CD14-positive monocyte (primary cell): ENCODE results near the gene SYNE4. TPM values are rescaled to one million over a fixed set of nuclear protein-coding genes. Genes with fewer than 3 reads are reported as not detected.

Experiments used
- DNase-seq, 3 donors: peaks; one replicate each; pipeline ENCODE4 v3.0.0-alpha.2; 2011 to 2022
- H2AFZ ChIP-seq: 2 replicates; pipeline ENCODE4 v1.6.0; 2012; ENCODE audit warnings: mild to moderate bottlenecking, low read depth, low read length, inconsistent platforms; ENCODE audit not compliant: insufficient read depth, poor library complexity, severe bottlenecking
- H3K27ac ChIP-seq, 2 donors: 1 replicate in 1 of 2; 2 replicates in 1 of 2; pipeline ENCODE4 v1.5.1; 2012 to 2013; ENCODE audit warnings: low read length in 2 of 2, control low read depth in 1 of 2, inconsistent platforms in 1 of 2, low read depth in 1 of 2, mild to moderate bottlenecking in 1 of 2
- H3K27me3 ChIP-seq, 2 donors: one replicate each; pipeline versions ENCODE4 v1.6.0 to v1.6.1; 2011 to 2013; ENCODE audit warnings: low read length in 2 of 2; ENCODE audit not compliant: control insufficient read depth in 2 of 2, insufficient read depth in 2 of 2
- H3K36me3 ChIP-seq, 2 donors: replicated peaks in 1 of 2; 1 replicate in 1 of 2; 2 replicates in 1 of 2; pipeline versions ENCODE4 v1.5.1 to v1.6.1; 2012 to 2013; ENCODE audit warnings: low read length in 2 of 2, control low read depth in 1 of 2, inconsistent platforms in 1 of 2, mild to moderate bottlenecking in 1 of 2; ENCODE audit not compliant: insufficient read depth in 2 of 2, control insufficient read depth in 1 of 2
- H3K4me1 ChIP-seq, 2 donors: 1 replicate in 1 of 2; 2 replicates in 1 of 2; pipeline versions ENCODE4 v1.5.1 to v1.6.1; 2012 to 2013; ENCODE audit warnings: low read length in 2 of 2, control low read depth in 1 of 2, inconsistent platforms in 1 of 2, mild to moderate bottlenecking in 1 of 2, moderate library complexity in 1 of 2; ENCODE audit not compliant: insufficient read depth in 2 of 2, control insufficient read depth in 1 of 2
- H3K4me2 ChIP-seq: replicated peaks from 2 replicates; pipeline ENCODE3; 2012; ENCODE audit warnings: low read length, moderate library complexity, mild to moderate bottlenecking; ENCODE audit not compliant: poor library complexity, severe bottlenecking; ENCODE audit errors: extremely low read depth
- H3K4me3 ChIP-seq, 3 experiments: fragments of 200-600 bp in 1 of 3; sonication (generic) in 1 of 3; replicated peaks in 1 of 3; 1 replicate in 2 of 3; 2 replicates in 1 of 3; pipeline ENCODE4 v1.5.1; 2011 to 2013; ENCODE audit warnings: low read length in 3 of 3, mild to moderate bottlenecking in 3 of 3, control low read depth in 2 of 3, low read depth in 2 of 3, inconsistent platforms in 1 of 3, moderate library complexity in 1 of 3
- H3K79me2 ChIP-seq: 2 replicates; pipeline ENCODE4 v1.6.0; 2012; ENCODE audit warnings: mild to moderate bottlenecking, control low read depth, inconsistent platforms, low read length, moderate library complexity; ENCODE audit not compliant: insufficient read depth
- H3K9ac ChIP-seq: 2 replicates; pipeline ENCODE4 v1.6.0; 2017; ENCODE audit warnings: low read length, mild to moderate bottlenecking; ENCODE audit not compliant: insufficient read depth, poor library complexity, severe bottlenecking
- H3K9me3 ChIP-seq, 2 donors: replicated peaks in 1 of 2; 1 replicate in 1 of 2; 2 replicates in 1 of 2; pipeline versions ENCODE4 v1.5.1 to v1.6.1; 2012 to 2013; ENCODE audit warnings: low read length in 2 of 2, control low read depth in 1 of 2; ENCODE audit not compliant: control insufficient read depth in 1 of 2, insufficient read depth in 1 of 2
- H4K20me1 ChIP-seq: 2 replicates; pipeline ENCODE4 v1.6.0; 2012; ENCODE audit warnings: mild to moderate bottlenecking, low read length, control low read depth, moderate library complexity; ENCODE audit not compliant: insufficient read depth
- H3K27ac Mint-ChIP-seq, 7 donors: one replicate each; pipeline ENCODE4 v1.8.0; 2020; ENCODE audit warnings: mild to moderate bottlenecking in 7 of 7, mixed read lengths in 7 of 7, moderate library complexity in 6 of 7, inconsistent platforms in 2 of 7
- H3K27me3 Mint-ChIP-seq, 3 donors: one replicate each; pipeline ENCODE4 v1.8.0; 2021 to 2022; ENCODE audit warnings: low read depth in 3 of 3, mild to moderate bottlenecking in 3 of 3, mixed read lengths in 3 of 3, moderate library complexity in 3 of 3, inconsistent platforms in 1 of 3
- H3K36me3 Mint-ChIP-seq, 2 donors: one replicate each; pipeline ENCODE4 v1.8.0; 2020; ENCODE audit warnings: mixed read lengths in 2 of 2, inconsistent platforms in 1 of 2, mild to moderate bottlenecking in 1 of 2
- H3K4me1 Mint-ChIP-seq: one replicate; pipeline ENCODE4 v1.8.0; 2020; ENCODE audit warnings: mild to moderate bottlenecking, mixed read lengths
- H3K4me3 Mint-ChIP-seq, 2 donors: one replicate each; pipeline ENCODE4 v1.8.0; 2020; ENCODE audit warnings: mild to moderate bottlenecking in 2 of 2, mixed read lengths in 2 of 2, moderate library complexity in 1 of 2
- H3K9me3 Mint-ChIP-seq, 7 donors: one replicate each; pipeline ENCODE4 v1.8.0; 2020 to 2022; ENCODE audit warnings: mixed read lengths in 7 of 7, mild to moderate bottlenecking in 6 of 7, moderate library complexity in 6 of 7, inconsistent platforms in 2 of 7
- WGBS: methylation state at CpG from one replicate; pipeline ENCODE4 v1.1.5; 2013; ENCODE audit warnings: missing lambda C conversion rate; ENCODE audit not compliant: insufficient coverage; 5-methylcytosine and 5-hydroxymethylcytosine counted together
- intact Hi-C, 2 donors: fragments of 100-400 bp; cut with micrococcal nuclease; formaldehyde crosslinking; loops; one replicate each; pipeline versions ENCODE4 v1.15.0 to v1.15.1; 2023
- polyA plus RNA-seq, 3 donors: library from polyadenylated mRNA; depleted of rRNA in 1 of 3; unstranded in 2 of 3; stranded (reverse) in 1 of 3; fragments of 300-500 nt in 2 of 3; fragments of >200 nt in 1 of 3; fragmentation: Illumina TruSeq in 2 of 3; gene quantifications; 1 replicate in 2 of 3; 2 replicates in 1 of 3; pipeline ENCODE4 v1.2.3, GENCODE V29; 2012 to 2021
- TF ChIP-seq, protein P1 (sequence below): fragments of 200-600 bp; IDR thresholded peaks from one replicate; pipeline ENCODE4 v1.8.0; 2022; ENCODE audit warnings: antibody characterized with exemption, mild to moderate bottlenecking

The SYNE4 gene
- polyA plus RNA-seq, 3 donors = 0.76 TPM; not detected in 2

DNA sequence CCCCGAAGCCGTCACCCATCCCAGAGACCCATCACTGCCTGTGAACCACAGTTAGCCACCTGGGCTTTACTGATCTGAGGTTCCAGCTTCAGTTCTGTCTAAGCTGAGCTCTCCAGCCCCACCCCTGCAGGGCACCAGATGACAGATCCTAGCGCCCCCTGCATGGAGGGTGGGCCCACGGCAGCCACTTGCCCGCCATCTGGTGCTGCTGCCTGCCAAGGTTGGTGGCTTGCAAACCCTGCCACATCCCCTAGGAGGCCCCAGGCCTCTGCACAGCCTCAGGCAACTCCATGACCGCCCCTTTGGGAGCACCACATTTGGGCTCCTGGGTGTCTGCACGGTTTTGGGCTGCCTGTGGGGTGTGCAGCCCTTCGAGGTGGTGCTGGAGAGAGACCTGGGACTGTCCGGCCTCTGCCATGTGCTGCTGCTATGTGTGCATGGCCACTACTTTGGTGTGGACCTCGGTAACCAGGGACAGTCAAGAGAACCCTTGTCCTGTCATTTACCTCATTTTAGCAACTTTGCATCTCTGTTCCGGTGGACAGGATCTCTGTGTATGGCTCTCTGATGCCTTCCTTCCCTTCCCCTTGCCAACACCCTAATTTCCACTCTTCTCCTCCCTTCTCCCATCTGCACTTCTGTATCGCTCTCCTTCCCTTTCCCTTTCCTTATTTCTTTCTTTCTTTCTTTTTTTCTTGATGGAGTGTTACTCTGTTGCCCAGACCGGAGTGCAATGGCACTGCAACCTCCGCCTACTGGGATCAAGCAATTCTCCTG, 31.0 kb downstream of the SYNE4 start:
- Histone ChIP-seq H3K79me2 (no peaks in the 10 kb centered on the region), H4K20me1 (no peaks in the 10 kb centered on the region), H3K27ac (no peak overlapping the region), H3K4me2 (no peak overlapping the region), H3K9me3 (no peaks in the 10 kb centered on the region), H3K27me3 (peaks cover 0 to 3% of the 10 kb centered on the region in 2 donors), H3K4me3 (no peak overlapping the region), H2AFZ (no peak overlapping the region), H3K9ac (no peak overlapping the region), H3K4me1 (no peaks in the 10 kb centered on the region), H3K36me3 (no peaks in the 10 kb centered on the region)
- WGBS = 53% methylated on average over 12 of the region's 14 CpGs
- Mint-ChIP-seq H3K27ac (no peak overlapping the region), H3K9me3 (peaks cover 0 to 2% (median 0%) of the 10 kb centered on the region in 7 donors), H3K27me3 (peaks cover 11 to 28% (median 27%) of the 10 kb centered on the region in 3 donors), H3K4me3 (no peak overlapping the region), H3K4me1 (no peaks in the 10 kb centered on the region), H3K36me3 (no peaks in the 10 kb centered on the region)
- intact Hi-C loops = no loop called here
- DNase-seq = no peak
- TF ChIP-seq, protein P1, sequence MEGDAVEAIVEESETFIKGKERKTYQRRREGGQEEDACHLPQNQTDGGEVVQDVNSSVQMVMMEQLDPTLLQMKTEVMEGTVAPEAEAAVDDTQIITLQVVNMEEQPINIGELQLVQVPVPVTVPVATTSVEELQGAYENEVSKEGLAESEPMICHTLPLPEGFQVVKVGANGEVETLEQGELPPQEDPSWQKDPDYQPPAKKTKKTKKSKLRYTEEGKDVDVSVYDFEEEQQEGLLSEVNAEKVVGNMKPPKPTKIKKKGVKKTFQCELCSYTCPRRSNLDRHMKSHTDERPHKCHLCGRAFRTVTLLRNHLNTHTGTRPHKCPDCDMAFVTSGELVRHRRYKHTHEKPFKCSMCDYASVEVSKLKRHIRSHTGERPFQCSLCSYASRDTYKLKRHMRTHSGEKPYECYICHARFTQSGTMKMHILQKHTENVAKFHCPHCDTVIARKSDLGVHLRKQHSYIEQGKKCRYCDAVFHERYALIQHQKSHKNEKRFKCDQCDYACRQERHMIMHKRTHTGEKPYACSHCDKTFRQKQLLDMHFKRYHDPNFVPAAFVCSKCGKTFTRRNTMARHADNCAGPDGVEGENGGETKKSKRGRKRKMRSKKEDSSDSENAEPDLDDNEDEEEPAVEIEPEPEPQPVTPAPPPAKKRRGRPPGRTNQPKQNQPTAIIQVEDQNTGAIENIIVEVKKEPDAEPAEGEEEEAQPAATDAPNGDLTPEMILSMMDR = no peak

DNA sequence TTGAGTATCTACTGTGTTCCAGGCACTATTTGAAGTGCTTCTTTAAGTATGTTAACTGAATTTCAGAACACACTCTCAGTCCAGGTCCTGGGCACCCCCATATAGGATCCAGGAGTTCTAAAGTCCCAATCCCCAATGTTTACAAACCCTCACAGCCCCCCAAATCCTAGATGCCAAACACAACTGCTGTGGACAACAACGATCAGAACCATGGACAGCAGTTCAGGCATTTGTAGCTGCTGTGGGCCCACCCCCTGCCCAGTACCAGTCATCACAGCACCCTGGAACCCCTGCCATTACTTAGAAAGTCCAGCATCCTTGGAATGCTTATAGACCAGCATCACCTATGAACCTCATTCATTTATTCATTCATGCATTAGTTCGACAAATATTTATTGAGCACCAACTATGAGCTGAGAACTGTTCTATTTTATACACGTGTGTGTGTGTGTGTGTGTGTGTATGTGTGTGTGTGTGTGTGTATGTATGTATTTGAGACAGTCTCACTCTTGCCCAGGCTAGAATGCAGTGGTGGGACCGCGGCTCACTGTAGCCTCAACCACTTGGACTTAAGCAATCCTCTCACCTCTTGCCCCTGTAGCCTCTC, 32.9 kb downstream of the SYNE4 start:
- peaks cover 0 to 2% (median 0%) of the 10 kb centered on the region in 7 donors for H3K9me3 Mint-ChIP-seq
- peaks cover 6 to 21% (median 21%) of the 10 kb centered on the region in 3 donors for H3K27me3 Mint-ChIP-seq
- Histone ChIP-seq H4K20me1 (no peaks in the 10 kb centered on the region), H3K27me3 (no peaks in the 10 kb centered on the region), H3K79me2 (no peaks in the 10 kb centered on the region), H3K9me3 (no peaks in the 10 kb centered on the region), H3K36me3 (no peaks in the 10 kb centered on the region), H2AFZ (no peak overlapping the region), H3K4me2 (no peak overlapping the region), H3K4me1 (no peaks in the 10 kb centered on the region), H3K4me3 (no peak overlapping the region), H3K27ac (no peak overlapping the region), H3K9ac (no peak overlapping the region)
- no peaks in the 10 kb centered on the region for H3K36me3 Mint-ChIP-seq
- H3K4me3 Mint-ChIP-seq = no peak overlapping the region
- DNase-seq = no peak
- 25% methylated on average over 2 of the region's 5 CpGs for WGBS
- H3K4me1 Mint-ChIP-seq = no peaks in the 10 kb centered on the region
- TF ChIP-seq, protein P1 = no peak
- H3K27ac Mint-ChIP-seq = no peak overlapping the region
- intact Hi-C loops = no loop called here
